Measurements from ENCODE around the gene DEPDC5. TPM values are rescaled to one million over a fixed set of nuclear protein-coding genes. Genes with fewer than 3 reads are reported as not detected.
"Not testable (repeated sequence)": the region's sequence is repeated elsewhere in the genome, so short reads cannot be mapped to it uniquely, and the experiment has no call there.

The DEPDC5 gene
- total RNA-seq, 1 experiment from 2014 or later = 5.8 TPM

DNA sequence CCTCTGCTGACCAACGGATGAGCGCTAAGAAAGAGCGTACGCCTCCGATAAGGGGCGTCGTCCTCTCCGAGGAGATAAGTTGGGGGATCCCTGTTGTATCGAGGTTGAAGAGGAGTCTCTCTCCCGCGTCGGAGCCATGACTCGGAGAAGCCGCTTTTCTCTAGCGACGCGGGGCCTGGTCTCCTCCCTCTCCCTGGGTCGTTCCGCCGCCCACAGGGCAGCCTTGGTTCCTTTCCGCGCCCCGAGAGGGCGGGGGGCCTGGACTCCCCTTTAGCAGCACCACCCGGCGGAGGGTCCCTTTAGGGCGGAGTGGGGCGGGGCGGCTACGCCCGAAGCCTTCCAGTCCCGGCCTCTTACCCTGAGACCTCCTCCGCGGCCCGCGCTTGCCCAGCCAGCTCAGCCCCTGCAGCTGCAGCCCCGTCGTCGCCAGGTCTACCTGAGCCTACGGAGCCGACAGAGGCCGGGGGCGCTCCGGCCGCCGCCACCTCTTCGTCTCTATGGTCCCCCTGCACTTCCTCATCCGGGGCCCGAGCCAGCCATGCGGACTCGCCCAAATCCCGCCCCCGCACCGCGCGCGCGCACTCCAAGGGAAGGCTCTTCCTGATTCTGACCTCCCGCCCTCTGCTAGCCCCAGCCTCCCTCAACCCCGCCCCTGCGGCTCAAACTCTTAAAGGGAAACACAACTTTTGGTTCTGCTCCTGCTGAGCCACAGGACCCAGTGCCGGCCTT lies 4.0 kb upstream of the DEPDC5 start, which contains the start of gene PRR14L:
Gene PRR14L, minus strand, starts transcription at position 497 of the 729 bp plus-strand sequence. CDS start 11,272 bp downstream, outside the sequence.
- peak; percentile 77 for DNase-seq (ENCODE audit: low spot score)

DNA sequence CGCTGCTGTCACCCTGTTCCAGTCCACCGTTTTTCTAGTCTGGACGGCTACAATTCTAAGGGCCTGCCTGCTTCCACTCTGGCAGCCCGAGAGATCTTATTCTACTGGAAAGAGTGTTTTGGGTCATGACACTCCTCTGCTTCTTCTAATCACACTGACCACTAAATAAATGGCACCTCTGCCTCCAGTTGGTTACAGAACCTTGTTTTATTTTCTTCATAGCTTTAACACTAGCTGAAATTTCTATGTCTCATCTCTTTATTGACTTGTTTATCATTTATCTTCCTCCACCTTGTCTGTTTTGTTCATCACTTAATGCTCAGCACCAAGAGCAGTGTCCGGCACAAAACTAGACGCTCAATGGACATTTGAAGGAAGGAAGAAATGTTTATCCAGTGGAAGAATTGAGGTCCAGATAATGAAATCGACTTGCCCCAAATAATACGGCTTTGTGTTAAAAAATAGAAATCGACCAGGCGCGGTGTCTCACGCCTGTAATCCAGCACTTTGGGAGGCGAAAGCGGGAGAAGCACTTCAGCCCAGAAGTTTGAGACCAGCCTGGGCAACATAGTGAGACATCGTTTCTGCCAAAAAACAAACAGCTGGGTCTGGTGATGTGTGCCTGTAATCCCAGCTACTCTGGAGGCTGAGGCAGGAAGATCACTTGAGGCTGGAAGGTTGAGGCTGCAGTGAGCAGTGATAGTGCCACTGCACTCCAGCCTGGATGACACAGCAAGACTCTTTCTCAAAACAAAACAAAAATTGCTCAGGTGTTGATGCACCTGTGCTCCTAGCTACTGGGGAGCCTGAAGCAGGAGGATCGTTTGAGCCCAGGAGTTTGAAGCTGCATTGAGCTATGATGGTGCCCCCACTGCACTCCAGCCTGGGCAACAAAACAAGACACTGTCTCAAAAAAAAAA lies 3.2 kb upstream of the DEPDC5 start:
- no peak for DNase-seq (ENCODE audit: low spot score)

DNA sequence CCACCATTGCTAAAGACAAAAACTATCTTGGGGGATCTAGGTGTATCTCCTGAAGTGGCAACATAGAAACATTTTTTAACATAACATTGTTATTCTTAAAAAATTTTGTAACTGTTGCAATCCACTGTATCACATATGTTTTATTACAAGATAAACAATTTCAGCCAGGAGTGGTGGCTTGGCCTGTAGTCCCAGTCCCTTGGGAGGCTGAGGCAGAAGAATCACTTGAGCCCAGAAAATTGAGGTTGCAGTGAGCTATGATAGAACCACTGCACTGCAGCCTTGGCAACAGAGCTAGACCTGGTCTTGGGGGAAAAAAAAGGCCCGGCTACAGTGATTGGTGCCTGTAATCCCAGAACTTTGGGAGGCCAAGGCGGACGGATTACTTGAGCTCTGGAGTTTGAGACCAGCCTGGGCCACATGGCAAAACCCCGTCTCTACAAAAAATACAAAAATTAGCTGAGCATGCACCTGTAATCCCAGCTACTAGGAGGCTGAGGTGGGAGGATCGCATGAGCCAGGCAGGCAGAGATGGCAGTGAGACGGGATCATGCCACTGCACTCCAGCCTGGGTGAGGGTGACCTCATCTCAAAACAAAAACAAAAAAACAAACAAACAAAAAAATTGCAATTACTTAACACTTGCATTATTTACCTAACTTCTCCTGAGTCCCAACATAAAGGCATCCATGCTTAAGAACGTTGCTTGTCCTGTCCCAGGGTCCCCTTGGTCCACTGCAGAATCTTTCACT lies 1.5 kb upstream of the DEPDC5 start:
- no peak for DNase-seq (ENCODE audit: low spot score)

DNA sequence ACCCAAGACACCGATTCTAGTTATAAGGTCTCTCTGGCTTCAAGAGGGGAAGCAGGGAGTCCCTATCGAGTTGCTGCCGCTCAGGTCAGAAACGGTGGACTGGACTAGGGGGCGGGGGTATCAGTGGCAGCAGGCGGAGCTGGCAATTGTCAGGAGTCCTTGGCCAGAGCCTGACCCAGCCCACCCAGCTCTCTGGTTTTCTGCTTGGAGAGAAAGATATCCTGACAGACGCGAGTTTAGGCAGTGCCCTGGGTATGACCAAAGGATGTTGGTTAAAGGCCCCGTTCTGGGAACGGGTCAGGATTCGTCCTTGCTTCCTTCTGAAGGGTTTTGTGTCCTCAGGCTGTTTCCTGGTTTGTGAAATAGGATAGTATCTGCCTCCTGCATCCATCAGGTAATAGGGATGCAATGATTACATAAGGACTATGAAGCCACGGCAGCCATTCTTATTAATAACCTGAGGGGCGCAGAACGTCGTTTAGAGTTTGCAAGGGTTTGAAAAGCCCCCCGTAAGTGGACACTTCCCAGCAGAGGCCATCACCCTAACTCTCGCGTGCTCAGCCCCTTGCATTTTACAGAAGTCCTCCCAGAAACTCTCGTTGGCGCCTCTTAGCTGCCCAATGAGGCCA lies 700 bp upstream of the DEPDC5 start:
- DNase-seq (ENCODE audit: low spot score) = no peak

DNA sequence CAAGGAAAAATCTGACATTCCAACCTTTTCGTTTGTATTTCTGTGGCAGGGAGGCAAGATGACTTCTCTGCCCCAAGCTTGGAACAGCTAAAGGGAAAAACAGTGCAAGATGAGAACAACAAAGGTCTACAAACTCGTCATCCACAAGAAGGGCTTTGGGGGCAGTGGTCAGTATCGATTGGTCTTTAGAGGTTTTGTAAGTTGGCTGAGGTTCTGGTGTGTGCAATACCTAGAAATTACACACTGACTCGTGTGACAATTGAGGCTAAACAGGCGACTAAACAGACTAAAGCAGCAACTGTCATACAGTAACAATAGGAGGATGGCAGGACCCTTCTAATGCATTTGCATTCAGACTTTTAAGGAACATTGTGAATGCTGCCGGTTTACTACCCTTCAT lies 994 bp downstream of the DEPDC5 start:
- DNase-seq (ENCODE audit: low spot score) = no peak

DNA sequence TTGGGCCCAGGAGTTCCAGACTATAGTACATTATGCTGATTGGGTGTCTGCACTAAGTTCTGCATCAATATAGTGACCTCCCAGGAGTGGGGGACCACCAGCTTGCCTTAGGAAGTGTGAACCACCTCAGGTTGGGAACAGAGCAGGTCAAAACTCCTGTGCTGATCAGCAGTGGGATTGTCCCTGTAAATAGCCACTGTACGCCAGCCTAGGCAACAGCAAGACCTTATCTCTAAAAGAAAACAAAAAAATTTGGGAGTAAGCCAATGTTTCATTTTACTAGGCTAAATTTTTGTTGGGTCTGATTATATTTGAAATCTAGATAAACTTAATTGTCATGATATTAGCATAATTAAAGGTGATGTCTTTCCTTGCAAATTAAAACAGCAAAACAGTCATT lies 3.4 kb downstream of the DEPDC5 start:
- DNase-seq (ENCODE audit: low spot score) = no peak

DNA sequence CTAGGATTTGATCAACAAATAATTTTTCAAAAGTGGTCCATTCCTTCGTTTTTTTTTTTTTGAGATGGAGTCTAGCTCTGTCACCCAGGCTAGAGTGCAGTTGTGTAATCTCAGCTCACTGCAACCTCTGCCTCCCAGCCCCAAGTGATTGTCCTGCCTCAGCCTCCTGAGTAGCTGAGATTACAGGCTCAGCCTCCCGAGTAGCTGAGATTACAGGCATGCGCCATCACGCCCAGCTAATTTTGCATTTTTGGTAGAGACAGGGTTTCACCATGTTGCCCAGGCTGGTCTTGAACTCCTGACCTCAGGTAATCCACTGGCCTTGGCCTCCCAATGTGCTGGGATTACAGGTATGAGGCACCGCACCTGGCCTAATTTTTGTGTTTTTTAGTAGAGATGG lies 5.0 kb downstream of the DEPDC5 start:
- DNase-seq (ENCODE audit: low spot score) = not testable (repeated sequence)

DNA sequence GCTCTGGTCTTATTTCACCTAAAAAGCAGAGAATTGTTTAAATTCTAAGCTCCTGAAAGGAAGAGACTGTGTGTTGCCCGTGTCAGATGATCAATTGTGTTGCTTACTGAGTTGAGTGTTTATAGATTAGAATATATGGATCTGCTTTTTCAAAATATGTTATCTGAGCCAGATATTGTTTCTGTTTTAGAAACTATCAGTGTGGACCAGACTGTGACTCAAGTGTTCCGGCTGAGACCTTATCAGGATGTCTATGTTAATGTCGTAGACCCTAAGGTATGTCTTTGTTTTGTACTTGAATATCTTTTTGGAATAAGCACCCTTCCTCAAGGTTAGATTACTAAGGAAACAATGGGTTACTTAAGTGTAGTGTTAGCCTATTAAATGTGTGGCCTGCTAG lies 11.0 kb downstream of the DEPDC5 start:
- DNase-seq (ENCODE audit: low spot score) = no peak

DNA sequence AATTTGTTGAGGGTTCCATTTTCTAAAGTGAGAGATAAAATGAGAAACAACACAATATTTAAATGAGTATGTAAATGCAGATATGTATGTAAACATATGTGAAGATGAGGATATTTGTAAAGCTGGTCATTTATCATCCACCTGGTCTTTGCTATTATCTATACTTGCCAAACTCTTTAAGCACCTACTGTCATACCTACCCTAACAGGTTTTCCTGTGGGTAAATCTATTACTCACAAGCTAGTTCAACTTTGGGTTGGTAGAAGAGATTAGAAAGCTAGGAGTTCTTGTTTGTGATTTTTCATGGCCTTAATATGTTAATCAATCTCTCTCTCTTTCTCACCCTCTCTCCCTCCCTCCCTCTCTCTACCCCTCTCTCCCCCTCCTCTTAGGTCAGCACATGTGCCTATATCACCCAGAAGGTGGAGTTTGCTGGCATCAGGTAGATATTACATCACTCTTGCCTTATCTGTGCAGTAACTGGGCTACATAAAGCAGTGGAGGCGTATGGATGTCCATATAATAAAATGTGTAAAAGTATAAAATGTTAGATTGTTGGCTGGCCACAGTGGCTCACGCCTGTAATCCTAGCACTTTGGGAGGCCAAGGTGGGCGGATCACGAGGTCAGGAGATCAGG lies 14.7 kb downstream of the DEPDC5 start:
- no peak for DNase-seq (ENCODE audit: low spot score)

DNA sequence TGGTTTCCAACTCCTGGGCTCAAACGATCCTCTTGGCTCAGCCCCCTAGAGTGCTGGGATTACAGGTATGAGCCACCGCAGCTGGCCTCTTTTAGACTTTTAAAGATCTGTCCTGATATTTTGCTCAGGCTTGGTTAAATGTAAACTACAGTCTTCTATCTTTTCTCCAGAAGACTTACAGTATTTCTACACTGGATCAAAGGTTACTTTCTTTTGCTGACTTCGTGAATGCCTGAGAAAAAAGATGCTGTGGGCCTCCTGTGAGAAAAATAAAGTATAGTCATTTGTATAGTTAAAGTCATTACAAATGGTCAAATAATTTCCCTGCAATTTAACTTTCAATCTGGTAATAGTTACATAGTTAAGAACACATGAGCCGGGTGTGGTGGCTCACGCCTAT lies 19.6 kb downstream of the DEPDC5 start:
- DNase-seq (ENCODE audit: low spot score) = no peak

DNA sequence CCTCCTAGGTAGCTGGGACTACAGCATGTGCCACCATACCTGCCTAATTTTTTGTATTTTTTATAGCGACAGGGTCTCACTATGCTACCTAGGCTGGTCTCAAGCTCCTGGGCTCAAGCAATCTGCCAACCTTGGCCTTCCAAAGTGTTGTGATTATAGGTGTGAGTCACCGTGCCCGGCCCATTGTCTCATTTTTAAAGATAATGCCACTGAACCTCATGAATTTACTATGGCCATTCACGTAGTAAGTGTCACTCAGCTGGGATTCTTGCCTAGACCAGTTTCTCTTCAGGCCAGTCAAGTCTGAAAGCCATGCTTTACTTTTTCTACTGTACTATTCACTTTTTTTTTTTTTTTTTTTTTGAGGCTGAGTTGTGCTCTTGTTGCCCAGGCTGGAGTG lies 22.4 kb downstream of the DEPDC5 start:
- DNase-seq (ENCODE audit: low spot score) = peak; percentile 29

DNA sequence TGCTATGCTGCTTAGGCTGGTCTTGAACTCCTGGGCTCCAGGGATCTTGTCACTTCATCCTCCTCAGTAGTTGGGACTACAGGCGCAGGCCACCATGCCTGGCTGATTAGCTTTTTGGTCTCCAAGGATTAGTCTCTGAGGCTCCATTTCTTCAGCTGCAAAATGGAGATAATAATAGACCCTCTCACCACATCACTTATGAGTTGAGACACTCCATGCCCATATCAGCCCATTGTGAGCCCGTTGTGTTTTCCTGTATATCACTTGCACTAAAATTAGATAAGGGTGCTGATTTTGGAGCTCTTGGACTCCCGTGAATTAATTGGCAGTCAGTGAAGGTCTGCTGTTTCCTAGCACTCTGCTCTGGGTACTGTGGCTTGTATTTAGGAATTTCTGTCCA lies 36.0 kb downstream of the DEPDC5 start:
- no peak for DNase-seq (ENCODE audit: low spot score)

DNA sequence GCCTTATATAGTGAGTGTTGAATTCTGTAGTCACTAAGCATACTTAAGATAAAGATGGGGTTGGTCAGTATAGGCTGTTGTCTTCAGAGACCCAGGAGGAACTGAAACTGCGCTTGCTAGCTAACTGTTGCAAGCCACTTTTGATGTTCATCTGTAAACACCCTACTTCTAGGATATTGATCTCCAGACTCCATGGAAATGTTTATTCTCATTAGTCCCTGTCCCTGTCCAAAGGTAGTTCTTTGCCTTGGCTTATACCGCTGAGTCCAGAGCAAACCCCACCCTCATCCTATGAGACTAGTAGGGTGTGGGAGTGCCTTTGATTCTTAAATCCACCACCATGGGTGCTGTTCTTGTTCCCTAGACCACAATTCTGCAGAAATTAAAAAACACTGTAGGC lies 36.4 kb downstream of the DEPDC5 start:
- DNase-seq (ENCODE audit: low spot score) = no peak

DNA sequence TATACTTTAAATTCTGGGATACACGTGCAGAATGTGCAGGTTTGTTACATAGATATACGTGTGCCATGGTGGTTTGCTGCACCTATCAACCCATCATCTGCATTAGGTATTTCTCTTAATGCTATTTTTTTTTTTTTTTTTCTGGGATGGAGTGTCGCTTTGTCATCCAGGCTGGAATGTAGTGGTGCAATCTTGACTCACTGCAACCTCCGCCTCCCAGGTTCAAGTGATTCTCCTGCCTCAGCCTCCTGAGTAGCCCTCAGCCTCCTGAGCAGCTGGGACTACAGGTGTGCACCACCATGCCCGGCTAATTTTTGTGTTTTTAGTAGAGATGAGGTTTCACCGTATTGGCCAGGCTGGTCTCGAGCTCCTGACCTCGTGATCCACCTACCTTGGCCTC lies 45.5 kb downstream of the DEPDC5 start:
- DNase-seq (ENCODE audit: low spot score) = not testable (repeated sequence)

DNA sequence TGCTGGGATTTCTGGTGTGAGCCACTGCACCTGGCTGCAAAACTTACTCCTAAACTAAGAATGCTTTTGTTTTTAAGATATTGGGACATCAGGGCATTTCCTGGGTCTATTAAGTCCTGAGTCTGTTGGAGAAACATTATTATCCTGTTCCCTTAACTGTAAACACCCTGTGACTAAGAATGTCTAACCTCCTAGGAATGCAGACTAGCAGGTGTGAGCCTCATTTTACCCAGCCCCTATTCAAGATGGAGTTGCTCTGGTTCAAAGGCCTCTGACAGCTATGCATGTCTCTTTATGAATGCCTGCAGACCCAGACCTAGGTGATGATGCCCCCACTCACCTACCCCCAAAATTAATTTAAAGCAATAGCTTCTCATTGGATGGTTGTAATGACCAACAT lies 46.2 kb downstream of the DEPDC5 start:
- peak; percentile 49 for DNase-seq (ENCODE audit: low spot score)

DNA sequence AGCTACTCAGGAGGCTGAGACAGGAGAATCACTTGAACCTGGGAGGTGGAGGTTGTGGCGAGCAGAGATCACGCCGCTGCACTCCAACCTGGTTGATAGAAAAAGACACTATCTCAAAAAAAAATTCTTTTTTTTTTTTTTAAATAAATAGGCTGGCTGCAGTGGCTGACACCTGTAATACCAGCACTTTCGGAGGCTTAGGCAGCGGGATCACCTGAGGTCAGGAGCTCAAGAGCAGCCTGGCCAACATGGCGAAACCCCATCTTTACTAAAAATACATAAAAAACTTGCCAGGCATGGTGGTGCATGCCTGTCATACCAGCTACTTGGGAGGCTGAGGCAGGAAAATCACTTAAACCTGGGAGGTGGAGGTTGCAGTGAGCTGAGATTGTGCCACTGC lies 47.0 kb downstream of the DEPDC5 start:
- DNase-seq (ENCODE audit: low spot score) = not testable (repeated sequence)

DNA sequence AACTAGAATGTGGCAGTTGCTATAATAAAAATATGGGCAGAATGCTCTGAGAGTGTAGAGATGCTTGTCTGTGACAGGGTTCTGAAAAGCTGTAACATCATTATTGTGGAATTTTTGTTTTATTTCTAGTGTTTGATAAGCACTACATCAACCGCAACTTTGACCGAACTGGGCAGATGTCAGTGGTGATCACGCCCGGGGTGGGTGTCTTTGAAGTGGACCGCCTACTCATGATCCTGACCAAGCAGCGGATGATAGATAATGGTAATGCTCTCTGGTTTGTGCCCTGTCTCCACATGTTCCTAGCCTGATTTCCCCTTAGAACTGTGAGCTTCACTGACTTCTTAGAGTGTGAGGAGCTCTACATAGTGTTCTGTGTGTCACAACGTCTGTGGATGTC lies 48.8 kb downstream of the DEPDC5 start:
- DNase-seq (ENCODE audit: low spot score) = no peak

DNA sequence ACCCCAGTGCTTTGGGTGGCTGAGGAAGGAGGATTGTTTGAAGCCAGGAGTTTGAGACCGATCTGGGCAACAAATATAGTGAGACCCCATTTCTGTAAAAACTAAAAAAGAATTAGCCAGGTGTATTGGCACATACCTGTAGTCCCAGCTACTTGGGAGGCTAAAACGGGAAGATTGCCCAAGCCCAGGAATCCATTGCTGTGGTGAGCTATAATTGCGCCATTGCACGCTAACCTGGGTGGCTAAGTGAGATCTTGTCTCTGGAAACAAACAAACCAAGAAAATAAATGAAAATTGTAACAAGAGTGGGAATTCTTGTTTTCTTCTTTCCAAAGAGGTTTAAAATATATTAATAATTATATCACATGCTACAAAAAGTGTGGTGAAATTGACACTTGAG lies 52.9 kb downstream of the DEPDC5 start:
- no peak for DNase-seq (ENCODE audit: low spot score)

DNA sequence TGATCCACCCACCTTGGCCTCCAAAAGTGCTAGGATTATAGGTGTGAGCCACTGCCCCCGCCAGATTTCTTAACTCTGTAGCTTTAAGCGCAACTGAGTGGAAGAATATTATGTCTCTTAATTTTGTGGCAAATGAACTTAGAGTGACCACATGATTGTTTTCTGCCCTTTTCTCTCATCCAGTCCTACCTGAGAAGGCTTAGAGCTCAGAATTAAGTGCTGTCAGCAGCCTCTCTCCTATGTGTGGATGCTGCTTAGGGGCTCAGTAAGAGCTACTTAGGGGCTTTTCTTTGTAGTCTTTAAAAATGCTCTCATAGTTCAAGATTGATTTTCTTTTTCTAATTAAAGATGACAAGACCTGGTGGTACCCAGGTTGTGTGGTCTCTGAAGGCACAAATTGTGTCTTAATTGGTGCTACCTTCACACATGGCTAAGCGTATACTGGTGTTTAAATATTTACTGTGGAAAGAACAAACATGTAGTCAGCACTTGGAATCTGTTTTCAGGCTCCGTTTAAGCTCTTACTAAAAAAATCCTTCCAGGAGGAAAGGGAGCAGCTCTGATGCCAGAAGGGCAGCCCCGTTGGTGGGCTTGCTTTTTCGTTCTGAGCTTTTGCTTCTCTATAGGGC lies 59.3 kb downstream of the DEPDC5 start:
- DNase-seq (ENCODE audit: low spot score) = no peak

DNA sequence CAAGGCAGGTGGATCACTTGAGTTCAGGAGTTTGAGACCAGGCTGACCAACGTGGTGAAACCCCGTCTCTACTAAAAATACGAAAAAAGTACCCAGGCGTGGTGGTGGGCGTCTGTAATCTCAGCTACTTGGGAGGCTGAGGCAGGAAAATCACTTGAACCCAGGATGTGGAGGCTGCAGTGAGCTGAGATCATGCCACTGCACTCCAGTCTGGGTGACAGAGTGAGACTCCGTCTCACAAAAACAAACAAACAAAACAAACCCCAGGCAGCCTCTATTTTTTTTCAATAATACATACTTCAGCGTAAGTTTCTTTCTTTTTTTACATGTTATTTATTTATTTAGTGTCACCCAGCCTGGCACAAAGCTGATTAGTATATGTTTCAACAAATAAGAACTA lies 60.1 kb downstream of the DEPDC5 start:
- not testable (repeated sequence) for DNase-seq (ENCODE audit: low spot score)

DNA sequence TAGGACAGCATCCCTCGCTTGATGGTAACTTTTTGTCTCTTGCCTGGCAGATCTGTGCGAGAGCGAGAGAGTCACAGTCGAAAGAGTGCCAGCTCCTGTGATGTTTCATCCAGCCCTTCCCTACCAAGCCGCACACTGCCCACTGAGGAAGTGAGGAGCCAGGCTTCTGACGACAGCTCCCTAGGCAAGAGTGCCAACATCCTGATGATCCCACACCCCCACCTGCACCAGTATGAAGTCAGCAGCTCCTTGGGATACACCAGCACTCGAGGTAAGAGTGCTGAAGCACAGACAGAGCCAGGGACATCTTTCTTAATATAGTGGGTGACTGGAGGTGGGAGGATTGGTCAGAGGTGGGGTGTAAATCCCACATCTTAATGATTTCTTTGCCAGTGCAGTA lies 61.1 kb downstream of the DEPDC5 start:
- no peak for DNase-seq (ENCODE audit: low spot score)
